Skeletal muscle satellite cell (primary cell): ENCODE results near the gene TCF12.

Experiments
- H3K27me3 ChIP-seq: 2 replicates; pipeline ENCODE4 v1.7.0; 2013; ENCODE audit warnings: low read length; ENCODE audit not compliant: control insufficient read depth, insufficient read depth
- H3K36me3 ChIP-seq: 2 replicates; pipeline ENCODE4 v1.7.0; 2013; ENCODE audit warnings: mild to moderate bottlenecking, control low read depth, low read length; ENCODE audit not compliant: insufficient read depth
- H3K4me1 ChIP-seq: 2 replicates; pipeline ENCODE4 v1.7.0; 2013; ENCODE audit warnings: low read length; ENCODE audit not compliant: control insufficient read depth, insufficient read depth
- H3K4me2 ChIP-seq: 2 replicates; pipeline ENCODE4 v1.7.0; 2013; ENCODE audit warnings: mild to moderate bottlenecking, low read length
- H3K4me3 ChIP-seq: 2 replicates; pipeline ENCODE4 v1.7.0; 2013; ENCODE audit warnings: low read length
- H3K9ac ChIP-seq: 2 replicates; pipeline ENCODE4 v1.7.0; 2013; ENCODE audit warnings: mild to moderate bottlenecking, low read depth, low read length, moderate library complexity
- H3K9me3 ChIP-seq: replicated peaks from 2 replicates; pipeline ENCODE4 v1.7.0; 2013; ENCODE audit warnings: mild to moderate bottlenecking, control low read depth, low read length

TCF12 gene

GRCh38 chr15:56968256-56968655, 49.8 kb downstream of the TCF12 start:
- no peak overlapping the region for H3K4me3 ChIP-seq
- no peaks in the 10 kb centered on the region for H3K4me1 ChIP-seq
- no peaks in the 10 kb centered on the region for H3K9me3 ChIP-seq
- H3K36me3 ChIP-seq: no peaks in the 10 kb centered on the region
- no peak overlapping the region for H3K4me2 ChIP-seq
- H3K9ac ChIP-seq: no peak overlapping the region
- no peaks in the 10 kb centered on the region for H3K27me3 ChIP-seq

- H3K9me3 ChIP-seq: no peaks in the 10 kb centered on the region
- no peak overlapping the region for H3K9ac ChIP-seq
- no peaks in the 10 kb centered on the region for H3K4me1 ChIP-seq
- H3K27me3 ChIP-seq: no peaks in the 10 kb centered on the region
- H3K36me3 ChIP-seq: no peaks in the 10 kb centered on the region
- H3K4me2 ChIP-seq: no peak overlapping the region
- no peak overlapping the region for H3K4me3 ChIP-seq
Observed at GRCh38 chr15:56968821-56969220, 50.4 kb downstream of the TCF12 start.

GRCh38 chr15:56969265-56969895, 50.9 kb downstream of the TCF12 start:
- no peaks in the 10 kb centered on the region for H3K36me3 ChIP-seq
- H3K9me3 ChIP-seq: no peaks in the 10 kb centered on the region
- no peaks in the 10 kb centered on the region for H3K27me3 ChIP-seq
- H3K4me2 ChIP-seq: no peak overlapping the region
- no peak overlapping the region for H3K9ac ChIP-seq
- no peak overlapping the region for H3K4me3 ChIP-seq
- no peaks in the 10 kb centered on the region for H3K4me1 ChIP-seq

GRCh38 chr15:56971571-56971970, 53.1 kb downstream of the TCF12 start:
- H3K9ac ChIP-seq: no peak overlapping the region
- no peaks in the 10 kb centered on the region for H3K4me1 ChIP-seq
- no peak overlapping the region for H3K4me3 ChIP-seq
- no peaks in the 10 kb centered on the region for H3K27me3 ChIP-seq
- H3K9me3 ChIP-seq: no peaks in the 10 kb centered on the region
- no peaks in the 10 kb centered on the region for H3K36me3 ChIP-seq
- no peak overlapping the region for H3K4me2 ChIP-seq

- Histone ChIP-seq H3K27me3 (no peaks in the 10 kb centered on the region), H3K4me2 (no peak overlapping the region), H3K4me3 (no peak overlapping the region), H3K4me1 (no peaks in the 10 kb centered on the region), H3K36me3 (no peaks in the 10 kb centered on the region), H3K9ac (no peak overlapping the region), H3K9me3 (no peaks in the 10 kb centered on the region)
Observed at GRCh38 chr15:56972016-56972415, 53.6 kb downstream of the TCF12 start.

GRCh38 chr15:56972426-56972825, 54.0 kb downstream of the TCF12 start:
- Histone ChIP-seq H3K4me2 (no peak overlapping the region), H3K9me3 (no peaks in the 10 kb centered on the region), H3K9ac (no peak overlapping the region), H3K36me3 (no peaks in the 10 kb centered on the region), H3K4me3 (no peak overlapping the region), H3K4me1 (no peaks in the 10 kb centered on the region), H3K27me3 (no peaks in the 10 kb centered on the region)

GRCh38 chr15:56973463-56973862, 55.0 kb downstream of the TCF12 start:
- H3K9ac ChIP-seq: no peak overlapping the region
- no peaks in the 10 kb centered on the region for H3K36me3 ChIP-seq
- H3K4me2 ChIP-seq: no peak overlapping the region
- H3K4me3 ChIP-seq: no peak overlapping the region
- no peaks in the 10 kb centered on the region for H3K9me3 ChIP-seq
- peaks cover under 1% of the 10 kb centered on the region for H3K4me1 ChIP-seq
- H3K27me3 ChIP-seq: no peaks in the 10 kb centered on the region

GRCh38 chr15:56977232-56977631, 58.8 kb downstream of the TCF12 start:
- H3K4me2 ChIP-seq: no peak overlapping the region
- H3K36me3 ChIP-seq: no peaks in the 10 kb centered on the region
- H3K9me3 ChIP-seq: no peaks in the 10 kb centered on the region
- H3K27me3 ChIP-seq: no peaks in the 10 kb centered on the region
- no peak overlapping the region for H3K4me3 ChIP-seq
- peaks cover 24% of the 10 kb centered on the region for H3K4me1 ChIP-seq
- H3K9ac ChIP-seq: no peak overlapping the region

- Histone ChIP-seq H3K9ac (no peak overlapping the region), H3K9me3 (no peaks in the 10 kb centered on the region), H3K4me1 (peaks cover 31% of the 10 kb centered on the region), H3K4me2 (peak overlapping the region; percentile 35), H3K4me3 (no peak overlapping the region), H3K27me3 (no peaks in the 10 kb centered on the region), H3K36me3 (no peaks in the 10 kb centered on the region)
Observed at GRCh38 chr15:56978898-56979662, 60.6 kb downstream of the TCF12 start.

GRCh38 chr15:56980473-56980872, 62.0 kb downstream of the TCF12 start:
- H3K4me2 ChIP-seq: no peak overlapping the region
- no peaks in the 10 kb centered on the region for H3K27me3 ChIP-seq
- H3K36me3 ChIP-seq: no peaks in the 10 kb centered on the region
- H3K9ac ChIP-seq: no peak overlapping the region
- H3K4me1 ChIP-seq: peaks cover 45% of the 10 kb centered on the region
- H3K9me3 ChIP-seq: no peaks in the 10 kb centered on the region
- H3K4me3 ChIP-seq: no peak overlapping the region

GRCh38 chr15:56981160-56981559, 62.7 kb downstream of the TCF12 start:
- peaks cover 52% of the 10 kb centered on the region for H3K4me1 ChIP-seq
- no peak overlapping the region for H3K9ac ChIP-seq
- no peaks in the 10 kb centered on the region for H3K9me3 ChIP-seq
- no peak overlapping the region for H3K4me3 ChIP-seq
- H3K36me3 ChIP-seq: no peaks in the 10 kb centered on the region
- no peak overlapping the region for H3K4me2 ChIP-seq
- H3K27me3 ChIP-seq: no peaks in the 10 kb centered on the region

- peaks cover 57% of the 10 kb centered on the region for H3K4me1 ChIP-seq
- no peak overlapping the region for H3K9ac ChIP-seq
- no peaks in the 10 kb centered on the region for H3K9me3 ChIP-seq
- no peak overlapping the region for H3K4me2 ChIP-seq
- H3K27me3 ChIP-seq: no peaks in the 10 kb centered on the region
- H3K36me3 ChIP-seq: no peaks in the 10 kb centered on the region
- no peak overlapping the region for H3K4me3 ChIP-seq
Observed at GRCh38 chr15:56982987-56983386, 64.5 kb downstream of the TCF12 start.
